ENCODE results near the gene AFAP1. TPM values are rescaled to one million over a fixed set of nuclear protein-coding genes. Genes with fewer than 3 reads are reported as not detected.

Gene AFAP1
- total RNA-seq, 4 donors from 2014 or later, result 8.2 to 55.0 (median 28.9) TPM

DNA sequence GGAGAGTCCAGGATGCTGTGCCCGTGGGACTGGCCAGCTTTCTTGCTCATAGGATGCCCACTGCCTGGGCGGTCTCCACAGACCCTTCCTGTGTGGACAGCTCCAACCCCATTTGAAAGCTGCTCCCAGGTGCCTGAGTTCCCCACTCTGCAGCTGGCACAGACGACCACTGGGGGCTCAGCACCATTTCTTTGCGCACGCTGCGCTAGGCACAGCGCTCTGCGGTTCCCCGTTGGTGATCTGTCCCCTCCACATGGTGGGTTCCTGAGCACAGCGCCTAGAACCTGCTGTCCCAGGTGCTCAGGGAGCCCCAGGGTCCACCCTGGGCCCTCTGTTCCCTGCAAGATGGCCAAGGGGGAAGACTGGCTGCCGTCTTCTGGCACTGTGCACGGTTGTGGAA, 45.4 kb upstream of the AFAP1 start:
- no peak for TF ChIP-seq POLR2A (IDR thresholded peaks at IDR 0.05)
- TF ChIP-seq, protein P1, sequence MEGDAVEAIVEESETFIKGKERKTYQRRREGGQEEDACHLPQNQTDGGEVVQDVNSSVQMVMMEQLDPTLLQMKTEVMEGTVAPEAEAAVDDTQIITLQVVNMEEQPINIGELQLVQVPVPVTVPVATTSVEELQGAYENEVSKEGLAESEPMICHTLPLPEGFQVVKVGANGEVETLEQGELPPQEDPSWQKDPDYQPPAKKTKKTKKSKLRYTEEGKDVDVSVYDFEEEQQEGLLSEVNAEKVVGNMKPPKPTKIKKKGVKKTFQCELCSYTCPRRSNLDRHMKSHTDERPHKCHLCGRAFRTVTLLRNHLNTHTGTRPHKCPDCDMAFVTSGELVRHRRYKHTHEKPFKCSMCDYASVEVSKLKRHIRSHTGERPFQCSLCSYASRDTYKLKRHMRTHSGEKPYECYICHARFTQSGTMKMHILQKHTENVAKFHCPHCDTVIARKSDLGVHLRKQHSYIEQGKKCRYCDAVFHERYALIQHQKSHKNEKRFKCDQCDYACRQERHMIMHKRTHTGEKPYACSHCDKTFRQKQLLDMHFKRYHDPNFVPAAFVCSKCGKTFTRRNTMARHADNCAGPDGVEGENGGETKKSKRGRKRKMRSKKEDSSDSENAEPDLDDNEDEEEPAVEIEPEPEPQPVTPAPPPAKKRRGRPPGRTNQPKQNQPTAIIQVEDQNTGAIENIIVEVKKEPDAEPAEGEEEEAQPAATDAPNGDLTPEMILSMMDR (IDR thresholded peaks at IDR 0.05), result no peak
- Histone ChIP-seq H3K27me3 (no peaks in the 10 kb centered on the region), H3K4me3 (no peak overlapping the region), H3K36me3 (no peaks in the 10 kb centered on the region), H3K9me3 (peaks cover 0 to 4% of the 10 kb centered on the region in 2 donors), H3K27ac (no peak overlapping the region), H3K4me1 (no peaks in the 10 kb centered on the region)
- DNase-seq, result no peak
- intact Hi-C loops (cut with DNase I; ENCODE audit: low total_unique reads), result loop anchor here (5.0 kb wide), 1 partner anchor 183 kb away; no protein-coding TSS in a partner anchor

DNA sequence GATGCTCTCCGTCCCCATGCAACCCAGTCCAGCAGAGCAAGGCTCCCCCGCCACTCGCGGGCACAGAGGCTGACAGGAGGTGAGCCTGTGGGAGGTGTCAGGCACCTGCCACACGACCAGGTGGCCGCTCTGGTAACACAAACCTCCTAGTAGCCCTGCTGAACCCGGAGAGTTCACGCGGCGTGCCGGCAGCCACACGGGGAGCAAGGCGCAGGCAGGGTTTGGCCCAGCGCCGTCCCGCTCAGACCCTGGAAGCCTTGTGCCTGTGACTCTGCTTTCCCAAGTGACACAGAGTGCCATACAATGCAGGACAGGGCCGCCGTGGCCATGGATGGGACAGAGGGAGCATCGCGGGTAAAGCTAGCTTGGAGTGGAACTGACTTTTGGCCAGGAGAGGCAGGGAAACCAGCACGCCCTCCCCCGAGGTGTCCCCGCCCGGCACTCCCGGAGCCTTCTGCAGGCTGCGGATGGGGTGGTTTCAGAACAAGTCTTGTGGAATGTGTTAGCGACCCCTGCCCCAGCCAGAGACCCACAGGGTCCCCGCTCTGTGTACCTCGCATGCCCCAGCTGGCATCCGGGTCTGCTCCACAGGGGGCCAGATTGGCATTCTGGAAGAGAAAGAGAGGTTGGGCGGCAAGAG, 44.7 kb upstream of the AFAP1 start:
- Histone ChIP-seq H3K4me3 (no peak overlapping the region), H3K9me3 (no peaks in the 10 kb centered on the region), H3K27ac (no peak overlapping the region), H3K36me3 (no peaks in the 10 kb centered on the region), H3K27me3 (no peaks in the 10 kb centered on the region), H3K4me1 (no peaks in the 10 kb centered on the region)
- TF ChIP-seq, protein P1 (IDR thresholded peaks at IDR 0.05), result no peak
- TF ChIP-seq POLR2A (IDR thresholded peaks at IDR 0.05), result no peak
- intact Hi-C loops (cut with DNase I; ENCODE audit: low total_unique reads), result no loop called here
- no peak for DNase-seq

DNA sequence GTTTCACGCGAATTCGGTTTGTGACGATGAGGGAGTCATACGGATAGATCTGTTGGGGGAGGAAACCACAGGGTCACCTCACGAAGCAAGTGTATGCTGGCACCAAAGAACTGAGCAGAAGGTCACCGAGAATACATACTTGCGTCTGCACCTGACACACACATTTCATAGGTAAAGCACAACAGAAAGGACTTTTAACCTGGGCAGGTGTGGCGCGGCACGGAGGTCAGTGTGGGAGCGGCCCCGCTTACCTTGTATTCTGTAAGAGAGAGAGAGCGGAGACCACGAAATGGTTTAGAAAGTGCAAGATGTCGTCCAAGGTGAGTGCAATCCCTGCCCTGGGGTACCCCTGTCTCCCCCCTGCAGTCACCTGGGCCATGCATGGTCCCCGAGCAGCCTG, 43.6 kb upstream of the AFAP1 start:
- no peak for TF ChIP-seq POLR2A (IDR thresholded peaks at IDR 0.05)
- TF ChIP-seq, protein P1 (IDR thresholded peaks at IDR 0.05), result no peak
- H3K4me1 ChIP-seq, result no peaks in the 10 kb centered on the region
- H3K27ac ChIP-seq, result no peak overlapping the region
- H3K27me3 ChIP-seq, result no peaks in the 10 kb centered on the region
- intact Hi-C loops (cut with DNase I; ENCODE audit: low total_unique reads), result no loop called here
- DNase-seq, result no peak
- no peak overlapping the region for H3K4me3 ChIP-seq
- H3K9me3 ChIP-seq, result no peaks in the 10 kb centered on the region
- H3K36me3 ChIP-seq, result no peaks in the 10 kb centered on the region

DNA sequence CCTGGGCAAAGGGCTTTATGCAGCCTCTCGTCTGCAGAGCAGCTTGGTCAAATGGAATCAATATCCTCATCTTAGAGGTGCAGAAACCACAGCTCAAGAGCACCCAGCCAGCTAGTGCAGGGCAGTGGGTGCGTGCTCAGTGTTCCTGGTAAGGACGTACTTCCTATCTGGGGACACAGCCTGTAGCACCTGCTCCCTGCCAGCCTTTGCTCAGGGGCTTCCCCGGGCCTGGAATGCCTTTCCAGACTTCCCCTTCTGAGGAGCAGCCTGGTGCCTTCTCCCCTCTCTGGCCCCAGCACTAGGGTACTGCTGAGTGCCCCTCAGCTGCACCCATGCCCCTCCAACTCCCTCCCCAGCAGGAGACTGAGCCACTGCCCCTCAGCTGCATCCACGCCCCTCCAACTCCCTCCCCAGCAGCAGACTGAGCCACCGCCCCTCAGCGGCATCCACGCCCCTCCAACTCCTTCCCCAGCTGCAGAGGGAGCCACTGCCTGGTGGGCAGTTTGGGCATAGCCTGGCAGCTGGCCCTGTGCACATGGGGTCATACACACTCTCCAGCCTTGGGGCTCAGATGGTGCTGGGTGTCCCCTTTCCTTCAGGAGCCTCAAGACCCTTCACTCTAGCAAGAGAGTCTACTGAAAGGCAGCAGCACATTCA, 42.2 kb upstream of the AFAP1 start:
- TF ChIP-seq POLR2A (IDR thresholded peaks at IDR 0.05), result no peak
- Histone ChIP-seq H3K36me3 (no peaks in the 10 kb centered on the region), H3K27me3 (no peaks in the 10 kb centered on the region), H3K4me3 (no peak overlapping the region), H3K4me1 (peaks cover 0 to 3% of the 10 kb centered on the region in 2 donors), H3K27ac (no peak overlapping the region), H3K9me3 (no peaks in the 10 kb centered on the region)
- intact Hi-C loops (cut with DNase I; ENCODE audit: low total_unique reads), result no loop called here
- DNase-seq, result no peak

DNA sequence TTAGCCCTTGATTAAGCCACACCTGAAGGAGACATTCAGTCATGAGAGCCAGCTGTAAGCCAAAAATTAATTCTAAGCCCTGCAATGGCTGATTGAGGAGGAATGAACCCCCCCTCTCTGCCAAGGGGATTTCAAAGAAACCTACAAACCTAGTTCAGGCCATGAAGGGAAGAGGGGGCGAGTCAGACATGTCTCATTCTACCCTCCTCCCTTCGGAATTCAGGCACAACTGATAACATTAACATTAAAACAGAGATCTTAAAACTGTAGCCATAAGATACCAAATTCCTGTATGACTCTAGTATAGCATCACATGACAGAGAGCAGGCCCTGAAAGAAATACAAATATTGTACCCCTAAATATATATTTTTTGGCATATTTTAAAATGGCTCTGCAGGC, 40.4 kb upstream of the AFAP1 start:
- Histone ChIP-seq H3K27me3 (no peaks in the 10 kb centered on the region), H3K36me3 (no peaks in the 10 kb centered on the region), H3K9me3 (no peaks in the 10 kb centered on the region), H3K4me1 (peaks cover 0 to 3% of the 10 kb centered on the region in 2 donors), H3K4me3 (no peak overlapping the region), H3K27ac (no peak overlapping the region)
- intact Hi-C loops (cut with DNase I; ENCODE audit: low total_unique reads), result no loop called here
- TF ChIP-seq, protein P1 (IDR thresholded peaks at IDR 0.05), result no peak
- TF ChIP-seq POLR2A (IDR thresholded peaks at IDR 0.05), result no peak
- no peak for DNase-seq

Data from uterus (tissue), 4 donors.